Measurements from ENCODE around the gene CMPK1.
A peak's percentile ranks its signal among the peaks of the same experiment; 100 is the strongest.
"Not testable (repeated sequence)": the region's sequence is repeated elsewhere in the genome, so short reads cannot be mapped to it uniquely, and the experiment has no call there.

The CMPK1 gene, protein sequence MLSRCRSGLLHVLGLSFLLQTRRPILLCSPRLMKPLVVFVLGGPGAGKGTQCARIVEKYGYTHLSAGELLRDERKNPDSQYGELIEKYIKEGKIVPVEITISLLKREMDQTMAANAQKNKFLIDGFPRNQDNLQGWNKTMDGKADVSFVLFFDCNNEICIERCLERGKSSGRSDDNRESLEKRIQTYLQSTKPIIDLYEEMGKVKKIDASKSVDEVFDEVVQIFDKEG

DNA sequence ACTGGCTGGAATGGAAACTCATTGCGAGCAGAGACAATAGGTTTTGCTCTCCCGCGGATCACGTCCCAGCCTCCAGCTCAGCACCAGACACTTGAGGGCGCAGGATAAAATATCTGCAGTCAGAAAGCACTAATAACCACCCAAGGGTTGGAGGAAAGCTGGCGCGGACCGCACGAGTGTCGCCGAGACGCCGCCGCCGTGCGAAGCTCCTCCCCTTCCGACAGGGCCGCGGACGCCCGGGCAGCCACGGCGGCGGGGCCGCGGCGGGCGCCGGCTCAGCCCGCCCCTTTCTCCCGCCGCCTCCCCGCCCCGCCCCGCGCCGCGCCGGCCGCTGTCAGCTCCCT is at the start of gene CMPK1:
Gene CMPK1, plus strand, starts transcription at position 213 of the 344 bp plus-strand sequence. CDS start 156 bp downstream, outside the sequence.
- peak; percentile 89 for DNase-seq (ENCODE audit: low spot score)

DNA sequence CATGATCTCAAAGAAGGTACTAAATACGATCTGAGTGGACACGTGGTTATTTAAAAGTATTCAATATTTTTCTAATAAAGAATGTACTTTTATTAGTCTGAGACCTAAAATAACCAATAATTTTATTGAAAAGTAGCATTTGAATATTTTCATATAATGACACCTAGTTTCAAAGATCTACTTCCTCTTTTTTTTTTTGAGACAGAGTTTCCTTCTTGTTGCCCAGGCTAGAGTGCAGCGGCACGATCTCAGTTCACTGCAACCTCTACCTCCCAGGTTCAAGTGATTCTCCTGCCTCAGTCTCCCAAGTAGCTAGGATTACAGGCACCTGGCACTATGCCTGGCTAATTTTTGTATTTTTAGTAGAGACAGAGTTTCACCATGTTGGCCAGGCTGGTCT is 45.5 kb upstream of the CMPK1 start:
- DNase-seq (ENCODE audit: low spot score) = not testable (repeated sequence)

DNA sequence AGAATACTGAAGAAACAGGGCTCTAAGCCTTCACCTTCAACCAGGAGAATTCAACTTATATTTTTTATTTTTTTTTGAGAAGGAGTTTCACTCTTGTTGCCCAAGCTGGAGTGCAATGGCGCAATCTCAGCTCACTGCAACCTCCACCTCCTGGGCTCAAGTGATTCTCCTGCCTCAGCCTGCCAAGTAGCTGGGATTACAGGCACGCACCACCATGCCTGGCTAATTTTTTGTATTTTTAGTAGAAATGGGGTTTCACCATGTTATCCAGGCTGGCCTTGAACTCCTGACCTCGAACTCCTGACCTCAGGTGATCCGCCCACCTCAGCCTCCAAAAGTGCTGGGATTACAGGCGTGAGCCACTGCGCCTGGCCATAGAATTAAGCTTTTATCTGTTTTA is 38.7 kb upstream of the CMPK1 start:
- DNase-seq (ENCODE audit: low spot score) = not testable (repeated sequence)

DNA sequence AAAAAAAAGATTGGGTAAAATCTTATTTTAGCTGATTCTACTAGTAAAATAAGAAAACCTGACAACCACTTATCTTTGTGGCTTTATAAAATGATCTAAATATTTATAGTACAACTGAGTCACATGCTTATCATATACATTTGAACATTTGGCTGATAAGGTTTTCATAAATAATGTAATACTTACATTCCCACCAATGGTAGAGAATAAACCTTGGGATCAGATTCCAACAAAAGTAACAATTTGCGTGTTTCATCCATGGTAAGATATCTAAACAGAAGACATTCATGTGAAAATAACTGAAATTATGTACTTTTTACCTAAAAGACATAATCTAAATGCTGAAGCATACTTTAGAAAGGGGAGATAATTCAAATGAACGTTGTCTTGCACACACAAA is 38.0 kb upstream of the CMPK1 start:
- DNase-seq (ENCODE audit: low spot score) = no peak

DNA sequence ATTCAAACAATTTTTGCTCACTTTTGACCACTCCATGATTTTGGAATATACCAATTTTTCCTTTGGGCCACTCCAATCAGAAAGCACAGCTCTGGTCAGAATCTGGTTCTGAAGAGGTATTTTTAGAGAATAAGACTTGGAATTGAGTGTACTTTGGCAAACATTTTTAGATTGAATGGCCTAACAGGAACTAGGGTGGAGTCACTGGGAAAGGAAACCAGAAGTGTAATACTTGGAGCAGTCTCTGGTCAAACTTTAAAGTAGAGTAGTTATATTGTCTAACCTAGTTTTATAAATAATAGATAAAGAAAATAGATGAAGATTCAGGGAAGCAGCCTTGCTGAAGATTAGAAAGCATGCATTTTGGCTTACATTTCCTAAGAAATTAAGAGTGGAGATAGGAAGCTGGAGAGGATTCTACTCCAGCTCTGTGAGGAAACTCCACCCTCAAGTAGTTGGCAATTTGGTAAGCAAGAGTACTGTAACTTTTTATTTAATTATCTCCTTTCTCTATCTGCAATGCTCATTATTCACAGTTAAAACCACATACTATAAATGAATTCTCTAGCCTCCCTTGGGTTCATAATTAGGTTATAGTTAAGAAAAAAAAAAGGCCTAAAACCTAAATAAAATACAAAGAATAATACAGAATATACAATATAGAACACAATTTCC is 35.4 kb upstream of the CMPK1 start:
- DNase-seq (ENCODE audit: low spot score) = no peak

DNA sequence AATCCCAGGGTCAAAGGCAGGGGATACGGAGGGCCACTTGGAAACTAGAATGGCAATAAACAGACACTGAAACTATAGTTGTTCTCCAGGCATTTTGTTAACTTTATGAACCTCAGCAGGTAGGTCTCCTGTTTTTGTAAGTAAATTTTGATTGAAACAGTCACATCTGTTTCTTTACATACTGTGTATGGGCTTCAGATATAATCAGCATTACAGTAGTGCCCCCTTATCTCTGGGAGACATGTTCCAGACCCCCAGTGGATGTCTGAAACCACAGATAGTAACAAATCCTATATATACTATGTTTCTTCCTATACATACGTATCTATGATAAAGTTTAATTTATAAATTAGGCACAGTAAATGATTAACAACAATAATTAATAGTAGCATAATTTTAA is 31.1 kb upstream of the CMPK1 start:
- DNase-seq (ENCODE audit: low spot score) = no peak

DNA sequence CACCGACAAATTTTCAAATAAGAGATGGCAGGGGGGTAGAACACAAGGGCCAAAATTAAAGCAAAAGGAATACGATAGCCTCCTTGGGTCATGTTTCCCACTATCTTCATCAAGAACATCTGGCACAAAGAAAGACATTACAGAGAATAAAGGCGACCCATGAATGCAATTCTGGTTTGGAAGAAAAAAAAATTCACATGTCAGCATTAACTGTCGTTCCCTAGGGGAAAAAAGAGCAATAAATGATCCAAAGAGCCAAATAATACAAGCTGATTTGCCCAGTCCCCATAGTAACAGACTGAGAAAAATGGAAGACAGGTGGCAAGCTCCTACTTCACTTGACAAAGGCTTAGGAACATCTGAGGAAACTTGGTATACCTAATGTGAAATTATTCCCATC is 24.2 kb upstream of the CMPK1 start:
- DNase-seq (ENCODE audit: low spot score) = no peak

DNA sequence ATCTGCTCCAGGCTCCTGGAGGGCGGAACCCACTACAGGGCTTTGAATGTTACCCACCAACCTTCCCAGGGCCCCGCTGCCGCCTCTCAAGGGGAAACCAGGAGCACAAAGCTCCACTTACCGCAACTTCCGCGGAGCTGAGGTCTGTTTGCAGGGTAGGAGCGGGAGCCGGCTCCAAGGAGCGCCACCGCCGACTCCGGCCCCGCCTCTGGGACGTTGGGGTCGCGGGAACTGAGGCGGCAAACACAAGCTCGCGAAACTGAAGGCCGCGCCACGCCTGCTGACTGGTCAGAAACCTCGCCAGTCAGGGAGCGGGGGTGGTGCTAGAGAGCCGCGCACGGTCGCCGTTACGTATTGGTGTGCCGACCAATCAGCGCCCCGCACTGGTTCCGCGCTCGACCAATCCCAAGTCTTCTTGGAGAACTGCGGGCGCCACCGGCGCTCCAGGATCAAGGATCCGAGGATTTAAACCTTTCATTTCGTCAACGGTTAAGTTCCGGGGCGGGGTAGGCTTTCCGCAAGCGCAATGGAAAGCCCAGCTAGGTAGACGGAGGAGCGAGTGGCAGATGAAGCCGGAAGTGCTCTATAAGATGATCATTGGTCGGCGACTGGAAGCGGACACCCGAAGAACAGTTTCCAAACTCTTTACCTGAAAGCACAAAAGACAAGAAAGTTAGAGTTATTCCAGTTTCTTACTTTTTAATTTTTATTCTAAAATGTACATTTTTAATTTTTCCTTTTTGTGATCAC is 19.5 kb upstream of the CMPK1 start, which contains the start of gene STIL:
Gene STIL, minus strand, starts transcription at position 233 of the 750 bp plus-strand sequence. CDS start 3,828 bp downstream, outside the sequence.
- DNase-seq (ENCODE audit: low spot score) = peak; percentile 99

DNA sequence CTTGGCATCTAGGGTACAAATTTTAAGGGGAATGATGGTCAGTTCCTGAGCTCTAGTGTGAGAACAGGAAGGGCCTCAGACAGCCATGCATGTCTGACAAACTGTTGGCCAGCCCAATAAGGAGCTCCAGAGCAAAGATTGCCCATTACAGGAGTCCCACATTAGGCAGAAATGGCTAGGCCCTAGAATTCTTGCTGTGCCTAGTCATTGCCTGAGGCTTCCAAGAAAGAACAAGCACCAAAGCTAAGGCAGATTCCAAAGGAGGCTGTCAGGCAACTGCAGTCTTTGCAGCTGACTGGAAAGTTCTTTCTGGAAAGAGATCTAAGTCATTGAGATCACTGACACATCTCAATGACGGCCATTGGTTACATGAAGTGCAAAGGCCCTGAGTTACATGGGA is 15.7 kb upstream of the CMPK1 start:
- no peak for DNase-seq (ENCODE audit: low spot score)

DNA sequence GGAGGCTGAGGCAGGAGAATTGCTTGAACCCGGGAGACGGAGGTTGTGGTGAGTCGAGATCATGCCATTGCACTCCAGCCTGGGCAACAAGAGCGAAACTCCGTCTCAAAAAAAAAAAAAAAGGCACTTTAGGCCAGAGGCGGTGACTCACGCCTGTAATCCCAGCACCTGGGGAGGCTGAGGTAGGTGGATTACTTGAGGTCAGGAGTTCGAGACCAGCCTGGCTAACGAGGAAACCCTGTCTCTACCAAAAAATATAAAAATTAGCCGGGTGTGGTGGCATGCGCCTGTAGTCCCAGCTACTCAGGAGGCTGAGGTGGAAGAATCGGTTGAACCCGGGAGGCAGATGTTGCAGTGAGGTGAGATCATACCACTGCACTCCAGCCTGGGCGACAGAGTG is 13.6 kb upstream of the CMPK1 start:
- not testable (repeated sequence) for DNase-seq (ENCODE audit: low spot score)

DNA sequence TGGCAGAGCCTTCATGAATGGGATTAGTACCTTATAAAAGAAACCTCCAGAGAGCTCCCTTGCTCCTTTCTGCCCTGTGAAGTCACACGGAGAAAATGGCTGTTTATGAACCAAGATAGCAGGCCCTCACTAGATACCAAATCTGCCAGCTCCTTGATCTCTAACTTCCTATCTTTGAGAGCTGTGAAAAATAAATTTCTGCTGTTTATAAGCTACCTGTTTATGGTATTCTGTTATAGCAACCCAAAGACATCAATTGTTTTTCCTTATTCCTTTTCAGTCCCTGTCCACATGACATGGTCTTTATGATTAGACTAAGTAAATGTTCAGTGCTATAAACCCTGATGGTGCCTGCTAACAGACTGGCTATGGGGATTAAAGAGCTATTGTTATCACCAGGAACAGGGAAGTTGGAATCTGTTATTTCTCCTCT is 10.0 kb upstream of the CMPK1 start:
- DNase-seq (ENCODE audit: low spot score) = no peak

DNA sequence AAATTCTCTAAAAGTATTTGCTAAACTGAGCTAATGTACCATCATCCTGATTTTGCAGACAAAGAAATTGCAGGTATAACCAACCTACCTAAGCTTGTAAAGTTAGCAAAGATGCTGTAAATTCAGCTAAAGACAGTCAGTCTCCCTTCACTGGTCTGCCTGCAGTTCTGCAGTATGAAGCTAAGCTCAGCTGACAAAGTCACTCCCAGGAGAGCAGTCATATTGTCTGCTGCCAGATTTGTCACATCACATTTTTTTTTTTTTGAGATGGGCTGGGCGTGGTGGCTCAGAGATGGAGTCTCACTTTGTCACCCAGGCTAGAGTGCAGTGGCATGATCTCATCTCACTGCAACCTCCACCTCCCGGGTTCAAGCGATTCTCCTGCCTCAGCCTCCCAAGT is 8.9 kb upstream of the CMPK1 start:
- DNase-seq (ENCODE audit: low spot score) = no peak

DNA sequence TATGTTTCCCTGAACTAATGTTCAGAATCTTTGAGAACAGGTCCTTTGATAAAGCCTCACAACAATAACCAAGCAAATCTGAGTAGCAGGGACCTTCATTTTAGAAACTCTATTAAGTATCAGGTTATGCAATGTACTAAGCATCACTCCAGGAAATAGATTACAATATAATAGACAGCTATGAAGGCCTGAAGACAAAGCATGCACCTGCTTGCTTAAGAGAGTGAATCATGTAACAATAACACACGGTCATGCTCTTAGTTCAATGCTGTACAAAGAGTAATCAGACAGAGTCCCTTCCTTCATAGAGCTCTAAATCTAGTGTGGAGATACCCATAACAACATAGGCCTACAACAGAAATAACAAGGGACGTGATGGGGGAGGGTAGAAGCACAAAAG is 8.1 kb upstream of the CMPK1 start:
- DNase-seq (ENCODE audit: low spot score) = no peak

DNA sequence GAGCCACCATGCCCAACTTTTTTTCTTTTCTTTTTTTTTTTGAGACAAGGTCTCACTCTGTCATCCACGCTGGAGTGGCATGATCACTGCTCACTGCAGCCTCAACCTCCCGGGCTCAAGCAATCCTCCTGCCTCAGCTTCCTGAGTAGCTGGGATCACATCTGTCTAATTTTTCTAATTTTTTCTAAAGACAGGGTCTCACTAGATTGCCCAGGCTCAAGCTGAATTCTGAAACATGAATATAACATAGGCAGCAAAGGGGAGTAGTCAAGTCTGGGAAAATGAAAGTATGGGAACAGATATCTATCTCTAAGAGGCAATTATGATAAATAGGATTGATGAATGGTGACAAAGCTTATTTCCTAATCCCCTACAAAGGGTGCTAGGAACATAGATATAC is 7.3 kb upstream of the CMPK1 start:
- DNase-seq (ENCODE audit: low spot score) = no peak

DNA sequence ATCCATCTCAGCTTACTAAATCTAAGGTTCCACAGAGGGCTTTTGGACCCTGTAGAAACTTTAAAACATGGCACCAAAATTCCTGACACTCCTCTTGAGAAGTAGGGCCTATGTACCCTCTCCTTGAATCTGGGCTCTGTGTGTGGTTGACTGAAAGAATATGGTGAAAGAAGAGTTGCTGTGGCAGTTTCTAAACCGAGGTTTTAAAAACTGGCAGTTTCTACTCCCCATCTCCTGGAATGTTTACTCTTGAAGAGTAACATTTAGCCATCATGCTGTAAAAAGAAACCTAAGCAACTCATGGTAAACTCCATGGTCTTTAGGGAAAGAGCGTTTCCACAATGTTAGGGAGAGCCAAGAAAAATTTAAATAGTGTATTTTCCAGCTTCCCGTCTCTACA is 4.6 kb upstream of the CMPK1 start:
- DNase-seq (ENCODE audit: low spot score) = no peak

DNA sequence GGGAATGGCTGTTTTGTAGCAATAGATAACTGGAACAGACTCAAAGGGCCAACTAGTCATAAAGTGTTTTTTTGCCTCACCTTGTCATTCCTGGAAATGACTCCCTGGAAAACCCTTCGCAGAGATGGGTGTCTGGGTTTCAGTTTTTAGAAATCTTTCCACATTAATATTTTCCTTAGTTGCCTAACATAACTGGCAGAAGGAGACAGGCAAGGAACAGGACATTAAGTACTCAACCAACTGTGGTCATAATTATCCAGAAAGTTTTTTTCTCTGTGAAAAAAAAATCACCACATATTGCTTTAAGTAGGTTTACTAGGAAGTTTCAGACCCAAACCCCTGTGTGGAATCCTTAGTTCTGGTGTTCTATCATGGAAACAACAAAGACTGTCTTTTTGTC is 3.4 kb upstream of the CMPK1 start:
- no peak for DNase-seq (ENCODE audit: low spot score)

DNA sequence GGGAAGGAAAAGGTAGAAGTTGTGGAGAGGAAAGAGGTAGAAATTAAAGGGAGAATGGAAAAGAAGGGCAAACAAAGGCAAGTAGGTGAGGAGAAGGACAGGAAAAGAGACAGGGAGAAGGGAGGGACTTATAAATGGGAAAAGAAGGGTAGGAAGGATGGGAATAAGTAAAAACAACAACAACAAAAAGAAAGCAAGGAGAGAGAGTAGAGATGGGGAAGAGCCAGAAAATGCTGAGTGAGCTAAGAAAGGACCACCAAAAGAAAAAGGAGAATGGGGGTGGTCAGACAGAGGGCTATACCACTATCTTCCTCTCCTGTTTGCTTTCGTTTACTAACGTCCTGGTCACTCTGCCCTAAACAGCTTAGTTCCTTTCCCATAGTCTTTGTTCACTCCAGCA is 1.7 kb upstream of the CMPK1 start:
- DNase-seq (ENCODE audit: low spot score) = no peak

DNA sequence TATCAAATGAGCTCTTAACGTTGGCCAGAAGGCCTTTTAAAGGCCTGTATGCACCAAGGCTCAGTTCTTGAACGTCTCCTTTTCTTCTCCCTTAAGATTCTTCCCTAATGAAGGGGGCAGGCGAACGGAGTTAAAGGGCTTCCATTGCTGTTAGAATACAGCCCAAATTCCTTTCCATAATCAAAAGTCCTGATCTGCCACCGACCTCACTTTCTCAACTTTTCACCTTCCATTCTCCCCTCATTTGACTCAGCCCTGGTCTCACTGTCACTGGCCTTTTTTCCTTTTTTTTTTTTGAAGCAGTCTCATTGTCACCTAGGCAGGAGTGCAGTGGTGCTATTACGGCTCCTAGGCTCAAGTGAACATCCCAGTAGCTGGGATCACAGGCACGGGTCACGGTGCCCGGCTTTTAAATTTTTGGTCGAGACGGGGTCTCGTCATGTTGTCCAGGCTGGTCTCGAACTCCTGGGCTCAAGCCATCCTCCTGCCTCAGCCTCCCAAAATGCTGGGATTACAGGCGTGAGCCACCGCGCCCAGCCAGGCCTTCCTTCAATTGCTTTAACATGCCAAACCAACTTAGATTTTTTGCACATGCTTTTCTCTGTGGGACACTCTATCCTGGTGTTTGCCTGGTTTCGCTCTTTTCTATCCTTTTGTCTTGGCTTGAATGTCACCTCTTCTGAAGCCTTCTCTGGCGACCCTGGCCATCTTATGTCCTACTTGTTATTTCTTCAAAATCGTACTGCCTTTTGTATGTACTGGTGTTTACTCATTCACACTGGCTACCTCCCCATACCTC is 612 bp upstream of the CMPK1 start:
- DNase-seq (ENCODE audit: low spot score) = no peak

DNA sequence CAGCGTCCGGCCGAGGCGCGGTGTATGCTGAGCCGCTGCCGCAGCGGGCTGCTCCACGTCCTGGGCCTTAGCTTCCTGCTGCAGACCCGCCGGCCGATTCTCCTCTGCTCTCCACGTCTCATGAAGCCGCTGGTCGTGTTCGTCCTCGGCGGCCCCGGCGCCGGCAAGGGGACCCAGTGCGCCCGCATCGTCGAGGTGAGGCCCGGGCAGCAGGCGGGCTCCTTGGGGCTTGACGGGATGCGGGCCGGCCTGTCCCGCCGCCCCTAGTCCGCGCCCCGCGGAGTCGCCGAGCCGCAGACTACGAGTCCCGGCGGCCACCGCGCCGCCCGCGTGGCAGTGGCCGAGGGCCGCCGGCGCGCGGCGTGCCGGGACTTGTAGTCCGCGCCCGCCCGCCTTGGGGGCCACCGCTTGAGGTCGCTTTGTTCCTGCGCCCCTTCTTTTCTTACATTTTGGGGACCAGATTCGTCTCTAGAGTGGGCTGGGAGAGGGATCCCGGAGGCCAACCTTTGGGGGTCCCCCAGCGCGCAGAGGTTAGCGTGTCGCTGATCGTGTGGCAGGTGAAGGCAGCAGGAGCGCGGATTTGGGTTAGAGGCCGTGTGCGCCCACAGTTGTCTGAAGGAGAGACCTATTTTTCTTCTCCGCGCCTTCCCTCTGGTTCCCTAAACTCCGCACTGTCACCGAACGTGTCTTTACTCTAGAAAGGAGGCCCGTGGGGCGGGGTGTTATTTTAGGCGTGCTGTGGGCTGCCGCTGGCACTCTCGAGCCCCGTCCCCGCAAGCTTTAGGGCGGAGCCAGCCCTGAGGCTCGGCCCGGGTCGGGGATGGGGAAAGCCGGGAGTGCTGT is 553 bp downstream of the CMPK1 start:
- DNase-seq (ENCODE audit: low spot score) = peak; percentile 85

DNA sequence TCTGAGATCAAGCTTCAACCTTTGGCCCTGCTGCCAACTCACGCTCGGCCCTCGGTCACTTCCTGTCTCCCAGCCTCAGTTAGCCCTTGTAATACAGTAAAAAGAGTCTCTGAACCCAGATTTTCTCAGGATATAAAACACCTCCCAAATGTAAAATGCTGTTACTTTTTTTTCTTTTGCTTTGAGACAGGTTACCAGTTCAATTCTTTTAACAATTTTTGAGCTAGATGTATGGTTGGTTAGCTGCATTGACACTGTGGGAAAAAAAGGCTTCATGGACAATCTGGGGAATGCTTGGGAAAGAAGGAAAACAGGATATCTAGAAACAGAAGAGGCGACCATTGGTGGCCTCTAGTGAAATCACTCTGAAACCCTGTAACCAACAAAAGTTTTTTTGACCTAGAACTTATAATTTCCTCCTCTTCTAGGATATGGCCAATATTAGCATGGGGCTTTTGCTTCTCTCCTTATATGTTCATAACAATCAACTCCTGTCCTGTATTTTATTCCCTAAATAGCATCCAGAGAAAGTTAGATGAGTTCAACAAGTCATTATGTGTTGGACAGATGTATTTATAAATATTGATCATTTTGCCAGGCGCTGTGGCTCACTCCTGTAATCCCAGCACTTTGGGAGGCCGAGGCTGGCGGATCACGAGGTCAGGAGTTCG is 1.3 kb downstream of the CMPK1 start:
- no peak for DNase-seq (ENCODE audit: low spot score)

DNA sequence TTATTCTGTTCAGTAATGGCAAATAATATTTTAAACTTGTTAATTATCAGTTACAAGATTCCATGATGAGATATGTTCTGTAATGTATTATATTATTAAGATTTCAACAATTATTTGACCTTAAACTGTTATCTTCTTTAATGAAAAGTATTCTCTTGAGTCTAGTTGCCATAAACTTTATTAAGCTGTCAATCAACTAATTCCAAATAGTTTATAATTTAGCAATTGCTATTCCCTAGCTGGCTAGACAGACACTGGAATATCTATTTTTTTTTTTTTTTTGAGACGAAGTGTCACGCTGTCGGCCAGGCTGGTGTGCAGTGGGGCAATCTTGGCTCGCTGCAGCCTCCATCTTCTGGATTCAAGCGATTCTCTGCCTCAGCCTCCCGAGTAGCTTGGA is 3.8 kb downstream of the CMPK1 start:
- no peak for DNase-seq (ENCODE audit: low spot score)
